ENCODE measurements around the gene TSC22D1.

Gene TSC22D1

DNA sequence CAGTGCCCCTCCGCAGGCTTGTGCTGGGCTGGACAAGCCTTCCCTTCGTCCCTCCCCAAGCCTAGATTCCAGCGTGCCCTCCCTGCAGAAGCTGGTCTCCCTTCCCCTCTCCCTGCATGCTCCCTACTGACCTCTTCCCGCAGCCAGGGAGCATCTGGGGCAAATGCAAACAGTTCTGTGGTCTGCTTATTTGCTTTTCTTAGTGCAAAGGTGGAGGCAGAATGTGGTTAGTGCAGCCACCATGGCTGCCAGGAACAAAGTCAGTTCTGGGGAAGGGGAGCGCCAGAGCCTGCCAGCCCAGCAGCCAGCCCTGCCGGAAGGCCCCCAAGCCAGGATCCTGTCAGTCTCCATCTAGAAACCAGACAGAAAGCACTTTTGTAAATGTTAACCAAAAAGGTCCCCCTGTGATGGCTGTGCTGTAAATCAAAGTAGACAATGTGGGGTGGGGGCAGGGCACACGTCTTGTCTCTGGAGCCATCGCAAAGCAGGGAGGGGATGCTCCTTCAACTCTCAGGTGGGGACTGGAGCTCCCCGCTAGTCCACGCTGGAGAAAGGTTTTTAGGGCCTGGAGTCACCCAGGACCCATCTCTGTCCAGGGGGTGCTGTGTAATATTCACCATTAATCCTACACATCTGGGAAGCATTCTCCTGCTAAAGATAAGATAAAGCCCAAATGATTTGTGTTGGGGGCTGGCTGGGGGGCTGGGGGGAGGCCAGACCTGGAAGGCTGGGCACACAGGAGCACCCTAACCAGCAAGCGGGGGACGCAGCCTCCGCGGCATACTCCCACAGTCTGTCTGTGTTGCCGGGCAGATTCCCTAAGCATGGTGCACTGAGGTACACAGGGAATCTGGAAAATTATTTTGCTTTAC, 171.6 kb downstream of the TSC22D1 start:
- H3K4me3 ChIP-seq (ENCODE audit: low read depth, low read length), result no peak overlapping the region
- no peak for DNase-seq (ENCODE audit: low read depth)
- TF ChIP-seq, protein P1, sequence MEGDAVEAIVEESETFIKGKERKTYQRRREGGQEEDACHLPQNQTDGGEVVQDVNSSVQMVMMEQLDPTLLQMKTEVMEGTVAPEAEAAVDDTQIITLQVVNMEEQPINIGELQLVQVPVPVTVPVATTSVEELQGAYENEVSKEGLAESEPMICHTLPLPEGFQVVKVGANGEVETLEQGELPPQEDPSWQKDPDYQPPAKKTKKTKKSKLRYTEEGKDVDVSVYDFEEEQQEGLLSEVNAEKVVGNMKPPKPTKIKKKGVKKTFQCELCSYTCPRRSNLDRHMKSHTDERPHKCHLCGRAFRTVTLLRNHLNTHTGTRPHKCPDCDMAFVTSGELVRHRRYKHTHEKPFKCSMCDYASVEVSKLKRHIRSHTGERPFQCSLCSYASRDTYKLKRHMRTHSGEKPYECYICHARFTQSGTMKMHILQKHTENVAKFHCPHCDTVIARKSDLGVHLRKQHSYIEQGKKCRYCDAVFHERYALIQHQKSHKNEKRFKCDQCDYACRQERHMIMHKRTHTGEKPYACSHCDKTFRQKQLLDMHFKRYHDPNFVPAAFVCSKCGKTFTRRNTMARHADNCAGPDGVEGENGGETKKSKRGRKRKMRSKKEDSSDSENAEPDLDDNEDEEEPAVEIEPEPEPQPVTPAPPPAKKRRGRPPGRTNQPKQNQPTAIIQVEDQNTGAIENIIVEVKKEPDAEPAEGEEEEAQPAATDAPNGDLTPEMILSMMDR (conservative IDR thresholded peaks at IDR 0.05; ENCODE audit: low read depth, low read length), result no peak

DNA sequence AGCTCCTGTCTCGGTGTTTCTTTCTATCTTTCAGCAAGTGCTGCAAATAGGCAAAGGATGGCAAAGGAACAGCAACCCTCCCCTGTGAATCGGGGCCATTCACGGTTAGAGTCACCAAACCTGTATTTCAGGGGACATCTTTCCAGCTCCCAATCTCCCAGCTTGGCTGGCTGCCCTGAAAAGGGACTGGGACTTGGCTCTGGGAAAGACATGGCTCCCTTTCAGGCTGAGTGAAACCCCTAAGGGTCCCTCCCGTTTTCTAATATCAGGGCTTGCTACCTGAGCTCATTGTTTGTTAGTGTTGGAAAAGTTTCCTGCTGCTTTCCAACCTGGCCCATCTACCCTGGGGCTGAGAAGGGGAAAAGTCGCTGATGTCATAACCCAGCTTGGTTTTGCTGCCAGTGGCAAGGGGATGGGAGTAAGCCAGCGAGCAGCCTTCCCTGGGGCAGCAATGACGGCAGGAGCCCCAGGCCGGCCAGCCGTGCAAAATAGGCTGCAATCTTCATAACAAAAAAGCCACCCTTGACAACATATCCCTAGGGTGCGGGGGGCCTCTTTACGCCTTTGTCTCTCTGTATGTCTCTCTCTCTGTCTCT, 172.6 kb downstream of the TSC22D1 start:
- H3K4me3 ChIP-seq (ENCODE audit: low read depth, low read length), result no peak overlapping the region
- TF ChIP-seq, protein P1 (conservative IDR thresholded peaks at IDR 0.05; ENCODE audit: low read depth, low read length), result no peak
- DNase-seq (ENCODE audit: low read depth), result no peak

DNA sequence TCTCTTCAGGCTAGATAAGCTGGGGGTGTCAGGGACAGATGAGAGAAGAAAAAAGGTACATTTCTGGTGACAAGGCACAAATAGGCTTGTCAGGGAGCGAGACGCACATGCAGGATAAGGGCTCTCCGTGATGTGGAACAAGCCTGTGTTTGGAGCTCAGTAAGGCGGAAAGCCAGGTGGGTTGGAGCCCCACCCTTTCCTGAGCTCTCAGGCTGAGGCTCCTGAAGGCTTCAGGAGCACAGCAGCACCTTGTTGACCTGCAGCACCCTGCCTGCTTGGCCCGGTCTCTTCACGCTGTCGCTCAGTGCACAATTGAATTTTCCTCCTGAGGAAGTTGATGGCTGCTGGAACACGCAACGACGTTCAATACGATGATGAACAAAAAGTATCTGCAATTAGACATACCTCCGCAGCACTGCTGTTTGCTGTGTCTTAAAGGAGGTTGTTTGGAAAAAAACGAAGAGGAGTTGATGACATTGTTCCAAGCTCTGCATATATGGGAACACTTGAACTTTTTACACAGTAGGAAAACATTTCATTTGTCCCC, 173.2 kb downstream of the TSC22D1 start:
- TF ChIP-seq, protein P1 (conservative IDR thresholded peaks at IDR 0.05; ENCODE audit: low read depth, low read length), result no peak
- no peak for DNase-seq (ENCODE audit: low read depth)
- H3K4me3 ChIP-seq (ENCODE audit: low read depth, low read length), result no peak overlapping the region

DNA sequence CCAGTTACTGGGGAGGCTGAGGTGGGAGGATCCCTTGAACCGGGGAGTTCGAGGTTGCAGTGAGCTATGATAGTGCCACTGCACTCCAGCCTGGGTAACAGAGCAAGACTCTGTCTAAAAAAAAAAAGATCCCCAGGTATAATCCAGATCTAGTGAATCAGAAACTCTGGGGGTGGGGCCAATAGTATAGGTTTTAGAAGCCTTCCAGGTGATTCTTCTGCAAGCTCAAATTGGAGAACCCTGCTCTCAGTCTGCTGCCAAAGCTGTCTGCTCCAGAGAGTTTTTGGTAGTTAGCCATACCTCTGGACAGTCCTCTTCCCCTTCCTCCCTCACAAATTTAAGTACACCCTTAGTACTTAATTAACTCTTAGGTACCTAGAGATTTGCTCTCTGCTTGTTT, 174.6 kb downstream of the TSC22D1 start:
- no peak for DNase-seq (ENCODE audit: low read depth)
- H3K4me3 ChIP-seq (ENCODE audit: low read depth, low read length), result no peak overlapping the region
- TF ChIP-seq, protein P1 (conservative IDR thresholded peaks at IDR 0.05; ENCODE audit: low read depth, low read length), result no peak

- H3K4me3 ChIP-seq (ENCODE audit: low read depth, low read length), result no peak overlapping the region
- DNase-seq (ENCODE audit: low read depth), result no peak
- TF ChIP-seq, protein P1 (conservative IDR thresholded peaks at IDR 0.05; ENCODE audit: low read depth, low read length), result no peak
Observed at GRCh38 chr13:44400736-44401135, 175.4 kb downstream of the TSC22D1 start.

DNA sequence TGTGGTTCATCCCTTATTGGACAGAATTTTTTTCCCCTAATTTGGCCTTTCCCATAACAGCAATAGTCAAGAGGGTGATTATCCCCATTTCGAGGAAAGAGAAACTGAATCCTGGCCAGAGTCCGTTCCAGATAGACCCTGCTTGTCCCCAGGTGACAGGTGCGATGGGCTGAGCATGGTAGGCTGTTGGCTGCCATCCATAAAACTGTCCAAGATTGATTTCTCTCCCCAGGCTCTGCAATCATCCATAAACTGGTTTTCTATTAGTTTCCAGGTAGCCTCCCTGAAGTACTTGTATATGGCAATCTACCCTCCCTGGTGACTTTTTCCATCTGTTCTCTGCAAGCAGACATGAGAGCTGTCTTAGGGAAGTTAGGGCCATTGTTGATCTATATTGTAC, 177.1 kb downstream of the TSC22D1 start:
- no peak overlapping the region for H3K4me3 ChIP-seq (ENCODE audit: low read depth, low read length)
- TF ChIP-seq, protein P1 (conservative IDR thresholded peaks at IDR 0.05; ENCODE audit: low read depth, low read length), result no peak
- DNase-seq (ENCODE audit: low read depth), result no peak
